PC-9 (cell line): Measurements from ENCODE around the gene PKNOX2.

Experiments used
- CTCF ChIP-seq: fragments of 200-600 bp; sonication (generic); conservative IDR thresholded peaks from 2 replicates; pipeline ENCODE4 v1.6.1; 2017; ENCODE audit warnings: mixed run types, antibody characterized with exemption, mild to moderate bottlenecking, moderate library complexity
- EZH2 ChIP-seq: fragments of 200-600 bp; sonication (generic); IDR thresholded peaks from 2 replicates; pipeline ENCODE4 v1.8.0; 2017; ENCODE audit warnings: antibody characterized with exemption, low read depth

GRCh38 chr11:125154378-125155099 is 10.0 kb upstream of the PKNOX2 start:
- TF ChIP-seq CTCF: no peak
- no peak for TF ChIP-seq EZH2
